Measurements from ENCODE around the gene TIMP2.
"Not testable (repeated sequence)": the region's sequence is repeated elsewhere in the genome, so short reads cannot be mapped to it uniquely, and the experiment has no call there.

Gene TIMP2

DNA sequence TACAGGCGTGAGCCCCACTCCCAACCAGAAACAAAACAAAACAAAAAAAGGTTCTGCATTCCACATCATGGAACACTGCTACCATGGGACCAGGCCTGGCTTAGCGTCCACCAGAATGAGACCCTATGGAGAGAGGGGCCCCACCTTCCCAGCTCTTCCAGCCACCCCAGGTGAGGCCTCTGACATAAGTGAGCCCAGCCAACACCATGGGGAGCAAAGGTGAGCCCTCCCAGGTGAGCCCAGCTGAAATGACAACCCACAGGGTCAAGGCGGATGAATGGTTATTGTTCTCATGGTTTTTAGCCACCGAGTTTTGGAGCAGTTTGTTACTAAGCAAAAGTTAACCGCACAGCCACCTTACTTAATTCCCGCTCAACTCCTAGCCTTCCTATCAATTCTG, 38.2 kb upstream of the TIMP2 start:
- Histone ChIP-seq H3K36me3 (replicated peaks; ENCODE audit: low read depth, low read length) (no peaks in the 10 kb centered on the region), H3K79me2 (ENCODE audit: low read length) (no peaks in the 10 kb centered on the region), H3K4me2 (ENCODE audit: low read length) (no peak overlapping the region), H3K27me3 (ENCODE audit: low read depth, low read length) (peaks cover 5% of the 10 kb centered on the region; the same call in 1 of the 2 replicates), H4K20me1 (ENCODE audit: insufficient read depth, low read length) (no peaks in the 10 kb centered on the region), H3K27ac (ENCODE audit: low read length) (no peak overlapping the region), H2AFZ (ENCODE audit: low read depth, low read length) (no peak overlapping the region), H3K4me3 (ENCODE audit: low read length) (no peak overlapping the region), H3K4me1 (ENCODE audit: low read length) (no peaks in the 10 kb centered on the region), H3K9me3 (ENCODE audit: insufficient read depth, low read length) (no peaks in the 10 kb centered on the region), H3K9ac (ENCODE audit: low read length) (no peak overlapping the region)
- TF ChIP-seq EZH2phosphoT487 (IDR thresholded peaks at IDR 0.05; ENCODE audit: low read depth): no peak

DNA sequence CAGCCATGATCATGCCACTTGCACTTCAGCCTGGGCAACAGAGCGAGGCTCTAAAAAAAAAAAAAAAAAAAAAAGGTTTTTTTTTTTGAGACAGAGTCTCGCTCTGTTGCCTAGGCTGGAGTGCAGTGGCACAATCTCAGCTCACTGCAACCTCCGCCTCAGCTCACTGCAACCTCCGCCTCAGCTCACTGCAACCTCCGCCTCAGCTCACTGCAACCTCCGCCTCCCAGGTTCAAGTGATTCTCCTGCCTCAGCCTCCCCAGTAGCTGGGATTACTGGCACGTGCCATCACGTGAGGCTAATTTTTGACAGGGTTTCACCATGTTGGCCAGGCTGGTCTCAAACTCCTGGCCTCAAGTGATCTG, 37.8 kb upstream of the TIMP2 start:
- H2AFZ ChIP-seq (ENCODE audit: low read depth, low read length); H3K4me1 ChIP-seq (ENCODE audit: low read length); H3K9me3 ChIP-seq (ENCODE audit: insufficient read depth, low read length); H3K27me3 ChIP-seq (ENCODE audit: low read depth, low read length); H3K79me2 ChIP-seq (ENCODE audit: low read length); H3K36me3 ChIP-seq (replicated peaks; ENCODE audit: low read depth, low read length); H3K9ac ChIP-seq (ENCODE audit: low read length); H3K4me3 ChIP-seq (ENCODE audit: low read length); H3K4me2 ChIP-seq (ENCODE audit: low read length); H4K20me1 ChIP-seq (ENCODE audit: insufficient read depth, low read length); H3K27ac ChIP-seq (ENCODE audit: low read length): not testable (repeated sequence)

DNA sequence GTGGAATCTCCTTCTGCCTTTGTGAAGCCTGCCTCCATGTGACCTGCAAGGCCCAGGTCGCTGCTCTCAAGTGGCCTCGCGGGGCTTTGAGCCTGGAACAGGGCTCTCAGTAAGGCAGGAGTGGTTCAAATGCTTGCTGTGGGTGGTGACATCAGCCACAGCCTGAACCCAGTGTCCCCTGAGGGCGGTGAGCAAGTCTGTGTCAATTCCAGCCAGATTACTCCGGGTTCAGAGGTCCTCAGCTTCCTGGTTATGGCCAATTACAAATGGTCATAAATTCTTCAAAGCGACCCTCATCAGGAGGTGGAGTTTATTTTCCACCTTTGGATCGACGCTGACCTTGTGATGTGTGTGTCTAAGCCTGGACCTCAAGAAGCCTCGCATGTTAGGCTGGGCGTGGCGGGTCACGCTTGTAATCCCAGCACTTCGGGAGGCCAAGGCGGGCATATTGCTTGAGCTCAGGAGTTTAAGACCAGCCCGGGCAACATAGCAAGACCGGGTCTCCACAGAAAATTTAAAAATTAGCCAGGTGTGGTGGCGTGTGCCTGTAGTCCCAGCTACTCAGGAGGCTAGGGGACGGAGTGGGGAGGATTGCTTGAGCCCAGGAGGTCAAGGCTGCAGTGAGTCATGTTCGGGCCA, 37.3 kb upstream of the TIMP2 start:
- Histone ChIP-seq H3K4me3 (ENCODE audit: low read length) (no peak overlapping the region), H3K79me2 (ENCODE audit: low read length) (no peaks in the 10 kb centered on the region), H3K27me3 (ENCODE audit: low read depth, low read length) (peaks cover 5% of the 10 kb centered on the region; the same call in 1 of the 2 replicates), H3K36me3 (replicated peaks; ENCODE audit: low read depth, low read length) (no peaks in the 10 kb centered on the region), H3K9ac (ENCODE audit: low read length) (no peak overlapping the region), H3K4me2 (ENCODE audit: low read length) (no peak overlapping the region), H3K27ac (ENCODE audit: low read length) (no peak overlapping the region), H3K9me3 (ENCODE audit: insufficient read depth, low read length) (no peaks in the 10 kb centered on the region), H4K20me1 (ENCODE audit: insufficient read depth, low read length) (no peaks in the 10 kb centered on the region), H2AFZ (ENCODE audit: low read depth, low read length) (no peak overlapping the region), H3K4me1 (ENCODE audit: low read length) (no peaks in the 10 kb centered on the region)
- TF ChIP-seq, protein P1, sequence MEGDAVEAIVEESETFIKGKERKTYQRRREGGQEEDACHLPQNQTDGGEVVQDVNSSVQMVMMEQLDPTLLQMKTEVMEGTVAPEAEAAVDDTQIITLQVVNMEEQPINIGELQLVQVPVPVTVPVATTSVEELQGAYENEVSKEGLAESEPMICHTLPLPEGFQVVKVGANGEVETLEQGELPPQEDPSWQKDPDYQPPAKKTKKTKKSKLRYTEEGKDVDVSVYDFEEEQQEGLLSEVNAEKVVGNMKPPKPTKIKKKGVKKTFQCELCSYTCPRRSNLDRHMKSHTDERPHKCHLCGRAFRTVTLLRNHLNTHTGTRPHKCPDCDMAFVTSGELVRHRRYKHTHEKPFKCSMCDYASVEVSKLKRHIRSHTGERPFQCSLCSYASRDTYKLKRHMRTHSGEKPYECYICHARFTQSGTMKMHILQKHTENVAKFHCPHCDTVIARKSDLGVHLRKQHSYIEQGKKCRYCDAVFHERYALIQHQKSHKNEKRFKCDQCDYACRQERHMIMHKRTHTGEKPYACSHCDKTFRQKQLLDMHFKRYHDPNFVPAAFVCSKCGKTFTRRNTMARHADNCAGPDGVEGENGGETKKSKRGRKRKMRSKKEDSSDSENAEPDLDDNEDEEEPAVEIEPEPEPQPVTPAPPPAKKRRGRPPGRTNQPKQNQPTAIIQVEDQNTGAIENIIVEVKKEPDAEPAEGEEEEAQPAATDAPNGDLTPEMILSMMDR (IDR thresholded peaks at IDR 0.05; ENCODE audit: low read depth, low read length): no peak

DNA sequence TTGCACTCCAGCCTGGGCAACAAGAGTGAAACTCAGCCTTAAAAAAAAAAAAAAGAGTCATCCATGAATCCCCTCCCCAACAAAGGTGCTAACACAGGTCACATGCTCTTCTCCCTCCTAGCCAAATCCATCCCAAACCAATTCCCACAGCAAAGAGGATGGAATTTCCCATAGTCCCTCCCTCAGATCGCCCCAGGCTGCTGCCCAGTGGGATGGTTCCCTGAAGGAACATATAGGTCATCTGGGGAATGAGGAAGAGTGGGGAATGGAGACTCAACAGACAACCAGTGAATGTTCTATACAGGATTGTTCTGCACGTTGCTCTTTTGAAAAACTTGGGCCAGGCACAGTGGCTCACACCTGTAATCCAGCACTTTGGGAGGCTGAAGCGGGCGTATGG, 36.4 kb upstream of the TIMP2 start:
- TF ChIP-seq, protein P1 (IDR thresholded peaks at IDR 0.05; ENCODE audit: low read depth, low read length): no peak
- TF ChIP-seq EZH2phosphoT487 (IDR thresholded peaks at IDR 0.05; ENCODE audit: low read depth): no peak
- no peak overlapping the region for H3K9ac ChIP-seq (ENCODE audit: low read length)
- H4K20me1 ChIP-seq (ENCODE audit: insufficient read depth, low read length): no peaks in the 10 kb centered on the region
- no peak overlapping the region for H3K4me2 ChIP-seq (ENCODE audit: low read length)
- H3K9me3 ChIP-seq (ENCODE audit: insufficient read depth, low read length): no peaks in the 10 kb centered on the region
- H2AFZ ChIP-seq (ENCODE audit: low read depth, low read length): no peak overlapping the region
- no peaks in the 10 kb centered on the region for H3K79me2 ChIP-seq (ENCODE audit: low read length)
- H3K4me3 ChIP-seq (ENCODE audit: low read length): no peak overlapping the region
- H3K36me3 ChIP-seq (replicated peaks; ENCODE audit: low read depth, low read length): no peaks in the 10 kb centered on the region
- H3K27me3 ChIP-seq (ENCODE audit: low read depth, low read length): peaks cover 5% of the 10 kb centered on the region; the same call in 1 of the 2 replicates
- no peaks in the 10 kb centered on the region for H3K4me1 ChIP-seq (ENCODE audit: low read length)
- H3K27ac ChIP-seq (ENCODE audit: low read length): no peak overlapping the region

DNA sequence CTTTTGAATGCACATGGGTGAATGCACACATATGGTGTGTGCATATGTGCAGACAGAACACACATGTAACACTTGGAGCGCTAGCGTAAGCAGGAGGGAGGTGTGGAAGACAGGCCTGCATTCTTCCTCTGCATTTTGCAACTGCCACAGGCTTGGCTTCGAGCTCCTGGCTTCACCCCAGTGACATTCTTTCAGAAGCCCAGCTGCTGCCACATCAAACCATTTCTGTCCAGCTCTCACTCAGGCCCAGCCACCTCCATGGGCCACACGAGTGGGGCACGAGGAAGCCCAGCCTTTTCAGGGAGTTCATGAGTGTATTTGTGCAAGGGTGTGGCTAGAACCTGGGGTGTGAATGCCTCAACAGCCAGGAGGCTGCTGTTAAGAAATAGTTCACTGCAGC, 35.7 kb upstream of the TIMP2 start:
- TF ChIP-seq, protein P1 (IDR thresholded peaks at IDR 0.05; ENCODE audit: low read depth, low read length): no peak
- no peak for TF ChIP-seq EZH2phosphoT487 (IDR thresholded peaks at IDR 0.05; ENCODE audit: low read depth)
- H3K4me2 ChIP-seq (ENCODE audit: low read length): no peak overlapping the region
- no peaks in the 10 kb centered on the region for H3K9me3 ChIP-seq (ENCODE audit: insufficient read depth, low read length)
- no peaks in the 10 kb centered on the region for H4K20me1 ChIP-seq (ENCODE audit: insufficient read depth, low read length)
- H3K27ac ChIP-seq (ENCODE audit: low read length): no peak overlapping the region
- peaks cover 5% of the 10 kb centered on the region; the same call in 1 of the 2 replicates for H3K27me3 ChIP-seq (ENCODE audit: low read depth, low read length)
- no peaks in the 10 kb centered on the region for H3K36me3 ChIP-seq (replicated peaks; ENCODE audit: low read depth, low read length)
- no peak overlapping the region for H2AFZ ChIP-seq (ENCODE audit: low read depth, low read length)
- no peaks in the 10 kb centered on the region for H3K4me1 ChIP-seq (ENCODE audit: low read length)
- H3K4me3 ChIP-seq (ENCODE audit: low read length): no peak overlapping the region
- no peak overlapping the region for H3K9ac ChIP-seq (ENCODE audit: low read length)
- no peaks in the 10 kb centered on the region for H3K79me2 ChIP-seq (ENCODE audit: low read length)

All from OCI-LY3 (cell line).